Endodermal cell (in vitro differentiated cells): ENCODE results near the gene CEACAM4. TPM values are rescaled to one million over a fixed set of nuclear protein-coding genes. Genes with fewer than 3 reads are reported as not detected.
"Not testable (repeated sequence)": the region's sequence is repeated elsewhere in the genome, so short reads cannot be mapped to it uniquely, and the experiment has no call there.

Experiments
- DNase-seq: peaks from one replicate; pipeline ENCODE4 v3.0.0-alpha.2; 2017
- H3K27ac ChIP-seq: 2 replicates; pipeline ENCODE4 v1.5.1; 2013; ENCODE audit warnings: mild to moderate bottlenecking, low read depth, low read length, moderate library complexity
- H3K27me3 ChIP-seq: 2 replicates; pipeline ENCODE4 v1.6.1; 2013; ENCODE audit warnings: mild to moderate bottlenecking, low read length, moderate library complexity; ENCODE audit not compliant: insufficient read depth, control insufficient read depth, poor library complexity, severe bottlenecking
- H3K36me3 ChIP-seq: 2 replicates; pipeline ENCODE4 v1.7.0; 2013; ENCODE audit warnings: mild to moderate bottlenecking, low read length, moderate library complexity; ENCODE audit not compliant: control insufficient read depth, insufficient read depth
- H3K4me1 ChIP-seq: one replicate; pipeline ENCODE4 v1.7.0; 2013; ENCODE audit warnings: low read length; ENCODE audit not compliant: control insufficient read depth, insufficient read depth
- H3K4me3 ChIP-seq: 2 replicates; pipeline ENCODE4 v1.5.1; 2013; ENCODE audit warnings: mild to moderate bottlenecking, low read length, moderate library complexity
- H3K9ac ChIP-seq: 2 replicates; pipeline ENCODE4 v1.6.1; 2013; ENCODE audit warnings: mild to moderate bottlenecking, low read length, moderate library complexity; ENCODE audit not compliant: poor library complexity, severe bottlenecking; ENCODE audit errors: extremely low read depth
- H3K9me3 ChIP-seq: 2 replicates; pipeline ENCODE4 v1.6.1; 2013; ENCODE audit warnings: mild to moderate bottlenecking, low read length, moderate library complexity; ENCODE audit not compliant: control insufficient read depth
- H3K27ac Mint-ChIP-seq: 2 replicates; pipeline ENCODE4 v1.8.0; 2020; ENCODE audit warnings: mixed read lengths
- H3K27me3 Mint-ChIP-seq: 2 replicates; pipeline ENCODE4 v1.8.0; 2021; ENCODE audit warnings: mild to moderate bottlenecking, mixed read lengths; ENCODE audit not compliant: insufficient read depth
- H3K36me3 Mint-ChIP-seq: 2 replicates; pipeline ENCODE4 v1.8.0; 2020; ENCODE audit warnings: low read depth, mixed read lengths
- H3K4me1 Mint-ChIP-seq: 2 replicates; pipeline ENCODE4 v1.8.0; 2020; ENCODE audit warnings: mixed read lengths
- H3K4me3 Mint-ChIP-seq: 2 replicates; pipeline ENCODE4 v1.8.0; 2020; ENCODE audit warnings: mild to moderate bottlenecking, moderate library complexity, mixed read lengths
- H3K9me3 Mint-ChIP-seq: 2 replicates; pipeline ENCODE4 v1.8.0; 2020; ENCODE audit warnings: mild to moderate bottlenecking, mixed read lengths
- WGBS, 2 experiments: methylation state at CpG; one replicate each; pipeline versions ENCODE4 v1.1.5 to v1.1.7; 2013; ENCODE audit warnings: missing lambda C conversion rate in 2 of 2, mixed read lengths in 1 of 2; ENCODE audit not compliant: insufficient coverage in 1 of 2, insufficient read length in 1 of 2; 5-methylcytosine and 5-hydroxymethylcytosine counted together
- total RNA-seq, 2 donors: library from RNA; stranded (reverse); fragmentation: NEBNext Ultra II Directional in 1 of 2; extraction: Animal tissue kit (Norgen Biotek cat#: 25700) in 1 of 2; gene quantifications; 2 replicates in 1 of 2; 3 replicates in 1 of 2; pipeline ENCODE4 v1.2.1, GENCODE V29; 2021
- TF ChIP-seq, protein P1 (sequence below): fragments of 200-600 bp; sonication (generic); conservative IDR thresholded peaks from 2 replicates; pipeline ENCODE4 v1.5.0; 2021; ENCODE audit warnings: antibody characterized with exemption, mild to moderate bottlenecking

CEACAM4 gene
- total RNA-seq, 2 donors from 2014 or later: not detected

DNA sequence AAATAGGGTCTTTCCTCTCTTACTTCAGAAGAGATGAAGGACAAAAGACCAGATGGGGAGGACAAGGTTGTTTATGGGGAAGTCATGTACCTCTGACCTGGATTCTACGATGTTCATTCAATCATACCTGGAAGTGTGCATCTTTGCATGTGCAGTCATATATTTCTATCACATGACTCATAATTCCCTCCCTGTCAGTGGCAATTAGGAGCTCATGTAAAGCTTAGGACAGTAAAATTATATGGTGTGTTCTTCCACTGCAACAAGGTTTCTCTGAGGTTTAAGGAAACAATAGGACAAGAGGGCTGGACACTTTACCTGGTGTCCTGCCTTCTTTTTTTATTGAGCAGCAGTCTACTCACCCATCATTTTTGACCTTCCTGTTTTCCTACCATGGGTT, 41.4 kb upstream of the CEACAM4 start:
- no peak overlapping the region for H3K4me3 ChIP-seq
- H3K4me3 Mint-ChIP-seq: no peak overlapping the region
- no peaks in the 10 kb centered on the region for H3K4me1 ChIP-seq
- peaks cover 16% of the 10 kb centered on the region for H3K9me3 ChIP-seq
- H3K4me1 Mint-ChIP-seq: no peaks in the 10 kb centered on the region
- no peak overlapping the region for H3K27ac ChIP-seq
- no peaks in the 10 kb centered on the region for H3K27me3 Mint-ChIP-seq
- no peak overlapping the region for H3K9ac ChIP-seq
- no peaks in the 10 kb centered on the region for H3K36me3 Mint-ChIP-seq
- TF ChIP-seq, protein P1, sequence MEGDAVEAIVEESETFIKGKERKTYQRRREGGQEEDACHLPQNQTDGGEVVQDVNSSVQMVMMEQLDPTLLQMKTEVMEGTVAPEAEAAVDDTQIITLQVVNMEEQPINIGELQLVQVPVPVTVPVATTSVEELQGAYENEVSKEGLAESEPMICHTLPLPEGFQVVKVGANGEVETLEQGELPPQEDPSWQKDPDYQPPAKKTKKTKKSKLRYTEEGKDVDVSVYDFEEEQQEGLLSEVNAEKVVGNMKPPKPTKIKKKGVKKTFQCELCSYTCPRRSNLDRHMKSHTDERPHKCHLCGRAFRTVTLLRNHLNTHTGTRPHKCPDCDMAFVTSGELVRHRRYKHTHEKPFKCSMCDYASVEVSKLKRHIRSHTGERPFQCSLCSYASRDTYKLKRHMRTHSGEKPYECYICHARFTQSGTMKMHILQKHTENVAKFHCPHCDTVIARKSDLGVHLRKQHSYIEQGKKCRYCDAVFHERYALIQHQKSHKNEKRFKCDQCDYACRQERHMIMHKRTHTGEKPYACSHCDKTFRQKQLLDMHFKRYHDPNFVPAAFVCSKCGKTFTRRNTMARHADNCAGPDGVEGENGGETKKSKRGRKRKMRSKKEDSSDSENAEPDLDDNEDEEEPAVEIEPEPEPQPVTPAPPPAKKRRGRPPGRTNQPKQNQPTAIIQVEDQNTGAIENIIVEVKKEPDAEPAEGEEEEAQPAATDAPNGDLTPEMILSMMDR: no peak
- H3K36me3 ChIP-seq: no peaks in the 10 kb centered on the region
- no peaks in the 10 kb centered on the region for H3K27me3 ChIP-seq
- peaks cover 94% of the 10 kb centered on the region for H3K9me3 Mint-ChIP-seq
- DNase-seq: no peak
- no peak overlapping the region for H3K27ac Mint-ChIP-seq
- 50 to 83% methylated on average over 1 of the region's 1 CpG for WGBS, 2 experiments

DNA sequence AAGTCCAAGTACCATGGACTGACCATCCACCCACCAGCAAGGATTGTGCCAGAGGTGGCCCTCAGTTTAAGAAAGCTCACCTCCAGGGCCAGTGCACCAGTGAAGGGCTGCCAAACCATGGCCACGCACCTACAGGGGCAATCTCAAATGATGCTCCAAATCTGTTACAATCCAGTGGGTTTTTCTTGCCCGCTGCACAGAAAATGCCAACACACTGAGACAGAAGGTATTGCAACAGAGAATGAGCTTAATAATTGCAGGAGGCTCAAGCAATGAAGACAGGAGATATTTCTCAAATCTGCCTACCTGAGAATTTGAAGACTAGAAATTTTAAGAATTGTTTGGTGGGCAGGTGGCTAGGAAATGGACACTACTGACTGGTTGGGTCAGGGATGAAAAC, 39.2 kb upstream of the CEACAM4 start:
- peaks cover 97% of the 10 kb centered on the region for H3K9me3 Mint-ChIP-seq
- no peaks in the 10 kb centered on the region for H3K36me3 Mint-ChIP-seq

DNA sequence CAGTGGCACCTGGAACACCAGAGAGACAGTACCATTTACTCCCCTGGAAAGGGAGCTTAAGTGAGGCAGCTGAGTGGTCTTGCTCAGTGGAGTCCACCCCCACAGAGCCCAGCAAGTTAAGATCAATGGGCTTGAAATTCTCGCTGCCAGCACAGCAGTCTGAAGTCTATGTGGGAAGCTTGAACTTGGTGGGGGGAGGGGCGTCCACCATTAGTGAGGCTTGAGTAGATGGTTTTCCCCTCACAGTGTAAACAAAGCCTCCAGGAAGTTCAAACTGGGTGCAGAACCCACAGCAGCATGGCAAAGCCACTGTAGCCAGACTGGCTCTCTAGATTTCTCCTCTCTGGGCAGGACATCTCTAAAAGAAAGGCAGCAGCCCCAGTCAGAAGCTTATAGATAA, 30.3 kb upstream of the CEACAM4 start:
- Mint-ChIP-seq H3K27me3 (no peaks in the 10 kb centered on the region), H3K9me3 (peaks cover 95% of the 10 kb centered on the region), H3K36me3 (no peaks in the 10 kb centered on the region), H3K4me1 (no peaks in the 10 kb centered on the region), H3K4me3 (no peak overlapping the region), H3K27ac (no peak overlapping the region)
- H3K27me3 ChIP-seq: no peaks in the 10 kb centered on the region
- DNase-seq: peak; percentile 65
- H3K4me3 ChIP-seq: no peak overlapping the region
- TF ChIP-seq, protein P1: no peak
- no peaks in the 10 kb centered on the region for H3K4me1 ChIP-seq
- no peak overlapping the region for H3K9ac ChIP-seq
- peaks cover 15% of the 10 kb centered on the region for H3K9me3 ChIP-seq
- H3K36me3 ChIP-seq: no peaks in the 10 kb centered on the region
- WGBS, 2 experiments: 30 to 51% methylated on average over 2 of the region's 2 CpGs
- H3K27ac ChIP-seq: no peak overlapping the region

More for the DNA sequence above, 39.2 kb upstream of the CEACAM4 start:
- Mint-ChIP-seq H3K27me3 (no peaks in the 10 kb centered on the region), H3K4me1 (no peaks in the 10 kb centered on the region), H3K4me3 (no peak overlapping the region), H3K27ac (no peak overlapping the region)
- Histone ChIP-seq H3K4me3 (no peak overlapping the region), H3K36me3 (no peaks in the 10 kb centered on the region), H3K9ac (no peak overlapping the region), H3K27ac (no peak overlapping the region), H3K27me3 (no peaks in the 10 kb centered on the region), H3K9me3 (peaks cover 16% of the 10 kb centered on the region), H3K4me1 (no peaks in the 10 kb centered on the region)
- no peak for DNase-seq
- TF ChIP-seq, protein P1: no peak
- WGBS, 2 experiments: 70 to 85% methylated on average over 2 of the region's 2 CpGs

DNA sequence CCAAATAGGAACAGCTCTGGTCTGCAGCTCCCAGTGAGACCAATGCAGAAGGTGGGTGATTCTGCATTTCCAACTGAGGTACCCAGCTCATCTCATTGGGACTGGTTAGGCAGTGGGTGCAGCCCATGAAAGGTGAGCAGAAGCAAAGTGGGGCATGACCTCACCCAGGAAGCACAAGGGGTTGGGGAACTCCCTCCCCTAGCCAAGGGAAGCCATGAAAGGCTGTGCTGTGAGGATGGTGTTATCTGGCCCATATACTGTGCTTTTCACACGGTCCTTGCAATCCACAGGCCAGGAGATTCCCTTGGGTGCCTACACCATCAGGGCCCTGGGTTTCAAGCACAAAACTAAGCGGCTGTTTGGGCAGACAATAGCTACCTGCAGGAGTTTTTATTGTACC, 29.9 kb upstream of the CEACAM4 start:
- H3K9me3 ChIP-seq: peaks cover 15% of the 10 kb centered on the region
- not testable (repeated sequence) for H3K36me3 ChIP-seq, H3K4me1 Mint-ChIP-seq, H3K27me3 ChIP-seq, H3K4me3 ChIP-seq, H3K4me3 Mint-ChIP-seq, H3K27ac Mint-ChIP-seq, H3K27me3 Mint-ChIP-seq, H3K9ac ChIP-seq, DNase-seq, H3K36me3 Mint-ChIP-seq, H3K4me1 ChIP-seq, H3K27ac ChIP-seq
- peaks cover 95% of the 10 kb centered on the region for H3K9me3 Mint-ChIP-seq
- WGBS, 2 experiments: 20 to 38% methylated on average over 1 to 2 of the region's 2 CpGs
